NCI-H345 treated with DMSO at 0.1 percent for 48 hours (cell line): ENCODE data around the gene UCP2.

Experiments used
- DNase-seq: peaks from one replicate; lab custom pipeline; 2025; ENCODE audit not compliant: unreplicated experiment; lab: John Stamatoyannopoulos, UW

The UCP2 gene

GRCh38 chr11:73982595-73982989 is at the start of gene UCP2:
UCP2 (minus strand) TSS chr11:73982843; CDS start chr11:73978378, 4,465 bp downstream.
- DNase-seq, result peak; percentile 79

- no peak for DNase-seq
These were observed 48.4 kb upstream of the UCP2 start for GRCh38 chr11:74030723-74031676.

- no peak for DNase-seq
These were observed 43.0 kb upstream of the UCP2 start for GRCh38 chr11:74025467-74026166.

GRCh38 chr11:74024261-74025029 is 41.8 kb upstream of the UCP2 start:
- DNase-seq, result no peak

GRCh38 chr11:74023276-74023675 is 40.6 kb upstream of the UCP2 start:
- DNase-seq, result no peak

GRCh38 chr11:74022546-74022945 is 39.9 kb upstream of the UCP2 start:
- no peak for DNase-seq

GRCh38 chr11:74021998-74022397 is 39.4 kb upstream of the UCP2 start:
- no peak for DNase-seq

- no peak for DNase-seq
These were observed 37.9 kb upstream of the UCP2 start for GRCh38 chr11:74020539-74020938.

GRCh38 chr11:74019860-74020259 is 37.2 kb upstream of the UCP2 start:
- no peak for DNase-seq

- DNase-seq, result no peak
These were observed 36.6 kb upstream of the UCP2 start for GRCh38 chr11:74019104-74019738.

- no peak for DNase-seq
These were observed 35.8 kb upstream of the UCP2 start for GRCh38 chr11:74018331-74019005.

GRCh38 chr11:74017631-74018030 is 35.0 kb upstream of the UCP2 start:
- no peak for DNase-seq

GRCh38 chr11:74015919-74016684 is 33.5 kb upstream of the UCP2 start:
- no peak for DNase-seq

GRCh38 chr11:74014880-74015279 is 32.2 kb upstream of the UCP2 start:
- no peak for DNase-seq

- DNase-seq, result no peak
These were observed 30.5 kb upstream of the UCP2 start for GRCh38 chr11:74013141-74013540.

- no peak for DNase-seq
These were observed 29.6 kb upstream of the UCP2 start for GRCh38 chr11:74012074-74012809.

GRCh38 chr11:74011360-74012073 is 28.9 kb upstream of the UCP2 start:
- DNase-seq, result no peak
